AG09319 (cell line): ENCODE data around the gene SCAI.

Experiments
- DNase-seq: peaks from one replicate; pipeline ENCODE4 v3.0.0-alpha.2; 2010; ENCODE audit warnings: low read depth; ENCODE audit errors: extremely low read depth
- TF ChIP-seq, protein P1 (sequence below): IDR thresholded peaks from 2 replicates; pipeline ENCODE4 v1.5.1; 2011; ENCODE audit warnings: low read depth, mild to moderate bottlenecking, inconsistent platforms, low read length, moderate library complexity

The SCAI gene

DNA sequence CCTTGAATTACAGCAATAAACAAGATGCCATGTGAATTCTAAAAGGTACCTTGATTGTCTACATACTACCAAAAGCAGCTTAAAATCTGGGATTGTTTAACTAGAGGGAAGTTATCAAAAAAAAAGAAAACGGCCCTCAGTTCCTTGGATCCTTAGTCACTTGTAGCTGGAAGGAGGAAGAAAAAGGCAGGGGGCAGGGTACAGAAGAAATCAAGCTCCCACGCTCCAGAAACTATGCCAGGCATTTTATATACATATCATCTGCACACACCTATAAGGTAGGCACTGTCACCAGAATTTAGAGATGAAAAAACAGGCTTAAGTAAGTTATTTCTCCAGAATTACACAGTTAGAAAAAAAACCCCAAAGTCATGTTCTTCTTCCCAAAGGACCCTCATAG lies 63.4 kb downstream of the SCAI start:
- DNase-seq: no peak

DNA sequence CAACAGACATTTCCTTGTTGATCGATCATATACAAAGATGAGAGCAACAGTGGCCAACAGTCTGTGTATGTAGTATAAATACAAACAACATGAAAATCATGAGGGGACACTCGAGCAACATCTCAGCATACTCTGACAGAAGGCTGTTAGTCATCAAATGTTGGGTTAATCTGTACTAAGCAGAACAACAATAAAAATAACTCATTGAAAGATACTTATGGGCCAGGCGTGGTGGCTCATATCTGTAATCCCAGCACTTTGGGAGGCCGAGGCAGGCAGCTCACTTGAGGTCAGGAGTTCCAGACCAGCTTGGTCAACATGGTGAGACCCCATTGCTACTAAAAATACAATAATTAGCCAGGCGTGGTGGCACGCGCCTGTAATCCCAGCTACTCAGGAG lies 67.3 kb downstream of the SCAI start:
- TF ChIP-seq, protein P1, sequence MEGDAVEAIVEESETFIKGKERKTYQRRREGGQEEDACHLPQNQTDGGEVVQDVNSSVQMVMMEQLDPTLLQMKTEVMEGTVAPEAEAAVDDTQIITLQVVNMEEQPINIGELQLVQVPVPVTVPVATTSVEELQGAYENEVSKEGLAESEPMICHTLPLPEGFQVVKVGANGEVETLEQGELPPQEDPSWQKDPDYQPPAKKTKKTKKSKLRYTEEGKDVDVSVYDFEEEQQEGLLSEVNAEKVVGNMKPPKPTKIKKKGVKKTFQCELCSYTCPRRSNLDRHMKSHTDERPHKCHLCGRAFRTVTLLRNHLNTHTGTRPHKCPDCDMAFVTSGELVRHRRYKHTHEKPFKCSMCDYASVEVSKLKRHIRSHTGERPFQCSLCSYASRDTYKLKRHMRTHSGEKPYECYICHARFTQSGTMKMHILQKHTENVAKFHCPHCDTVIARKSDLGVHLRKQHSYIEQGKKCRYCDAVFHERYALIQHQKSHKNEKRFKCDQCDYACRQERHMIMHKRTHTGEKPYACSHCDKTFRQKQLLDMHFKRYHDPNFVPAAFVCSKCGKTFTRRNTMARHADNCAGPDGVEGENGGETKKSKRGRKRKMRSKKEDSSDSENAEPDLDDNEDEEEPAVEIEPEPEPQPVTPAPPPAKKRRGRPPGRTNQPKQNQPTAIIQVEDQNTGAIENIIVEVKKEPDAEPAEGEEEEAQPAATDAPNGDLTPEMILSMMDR: no peak

More for the DNA sequence above, 63.4 kb downstream of the SCAI start:
- TF ChIP-seq, protein P1: no peak

DNA sequence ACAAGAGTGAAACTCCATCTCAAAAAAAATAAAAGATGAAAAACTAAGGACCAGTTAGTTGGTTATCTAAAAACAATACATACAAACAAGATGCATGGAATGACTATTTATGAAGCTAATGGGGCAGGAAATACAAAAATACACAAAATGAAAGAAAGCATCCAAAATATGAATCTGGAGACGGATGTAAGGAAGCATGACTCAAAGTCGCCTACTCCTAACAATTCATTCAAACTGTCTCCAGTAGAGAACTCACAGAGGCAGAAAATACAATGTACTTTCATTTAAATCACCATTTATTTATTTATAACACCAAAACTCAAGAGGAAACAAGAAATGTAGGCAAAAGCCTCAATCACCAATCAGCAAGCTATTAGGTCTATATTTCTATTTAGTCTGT lies 68.4 kb downstream of the SCAI start:
- DNase-seq: no peak

More for the DNA sequence above, 67.3 kb downstream of the SCAI start:
- DNase-seq: no peak

DNA sequence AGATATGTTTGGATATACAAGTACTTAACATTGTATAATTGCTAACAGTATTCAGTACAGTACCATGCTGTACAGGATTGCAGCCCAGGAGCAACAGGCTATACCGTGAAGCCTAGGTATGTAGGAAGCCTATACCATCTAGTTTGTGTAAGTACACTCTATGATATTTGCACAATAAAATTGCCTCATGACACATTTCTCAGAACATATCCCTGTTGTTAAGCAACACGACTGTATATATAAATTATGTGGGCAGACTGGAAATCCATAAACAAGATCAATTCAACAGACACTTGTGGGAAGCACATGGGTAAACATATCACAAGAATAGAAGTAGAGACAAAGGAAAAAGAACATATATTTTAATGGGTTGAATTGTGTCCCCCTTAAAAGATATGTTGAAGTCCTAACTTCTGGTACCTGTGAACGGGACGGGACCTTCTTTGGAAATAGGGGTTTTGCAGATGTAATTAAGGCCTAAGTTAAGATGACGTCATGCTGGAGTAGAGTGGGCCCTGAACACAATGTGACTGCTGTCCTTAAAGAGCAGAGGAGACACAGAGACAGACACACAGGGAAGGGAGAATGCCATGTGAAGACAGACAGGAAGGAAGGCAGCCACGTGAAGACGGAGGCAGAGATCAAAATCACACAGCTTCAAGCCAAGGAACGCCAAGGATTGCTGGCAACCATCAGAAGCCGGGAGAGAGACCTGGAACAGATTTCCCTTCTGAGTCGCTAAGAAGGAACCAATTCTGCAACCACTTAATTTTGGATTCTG lies 76.3 kb downstream of the SCAI start:
- peak; percentile 8 for DNase-seq
- TF ChIP-seq, protein P1: no peak

More for the DNA sequence above, 68.4 kb downstream of the SCAI start:
- TF ChIP-seq, protein P1: no peak

DNA sequence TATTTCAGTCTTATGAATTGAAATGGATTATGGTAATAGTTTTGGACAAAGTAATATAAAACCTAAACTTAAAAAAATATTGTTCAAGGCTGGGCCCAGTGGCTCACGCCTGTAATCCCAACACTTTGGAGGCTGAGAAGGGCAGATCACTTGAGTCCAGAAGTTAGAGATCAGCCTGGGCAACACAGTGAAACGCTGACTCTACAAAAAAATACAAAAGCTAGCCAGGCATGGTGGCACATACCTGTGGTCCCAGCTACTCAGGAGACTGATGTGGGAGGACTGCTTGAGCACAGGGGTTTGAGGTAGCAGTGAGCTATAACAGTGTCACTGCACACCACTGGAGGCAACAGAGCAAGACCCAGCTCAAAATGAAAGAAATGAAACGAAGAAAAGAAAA lies 81.9 kb downstream of the SCAI start:
- no peak for DNase-seq
- TF ChIP-seq, protein P1: no peak

DNA sequence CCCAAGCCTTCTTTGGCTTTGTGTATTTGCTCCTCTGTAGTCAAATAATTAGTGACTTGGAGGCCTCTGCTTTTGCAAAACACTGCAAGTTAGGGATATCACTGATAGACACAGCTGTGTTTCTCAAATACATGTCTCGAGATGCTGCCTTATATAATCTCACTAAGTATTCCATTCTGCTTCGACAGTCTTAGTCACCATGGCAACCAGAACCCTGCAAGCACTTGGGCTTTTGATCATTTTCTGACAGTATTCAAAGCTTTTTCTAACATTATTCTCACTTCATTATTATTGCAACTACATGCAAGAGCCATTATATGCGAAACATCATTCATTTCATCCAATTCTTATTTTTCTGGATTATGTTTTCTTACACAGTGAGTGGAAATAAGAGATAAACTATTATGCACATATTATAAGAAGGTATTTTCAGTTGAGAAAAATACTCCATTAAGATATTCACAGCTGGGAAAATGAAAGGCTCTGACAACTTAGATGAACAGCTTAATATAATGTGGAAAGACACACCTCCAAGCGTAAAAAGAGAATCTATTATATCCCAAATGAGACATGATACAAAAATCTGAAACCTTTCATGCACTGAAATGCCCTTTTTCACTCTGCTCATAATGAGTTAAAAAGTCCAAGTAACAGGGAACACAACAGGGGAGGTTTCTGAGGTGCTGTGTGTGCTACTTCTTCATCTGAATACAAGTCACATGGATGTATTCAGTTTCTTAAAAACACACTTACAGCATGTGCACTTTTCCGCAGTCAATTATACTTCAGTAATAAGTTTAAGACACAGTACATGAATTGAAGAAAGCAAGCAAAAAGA lies 93.9 kb downstream of the SCAI start:
- DNase-seq: no peak
- TF ChIP-seq, protein P1: no peak

DNA sequence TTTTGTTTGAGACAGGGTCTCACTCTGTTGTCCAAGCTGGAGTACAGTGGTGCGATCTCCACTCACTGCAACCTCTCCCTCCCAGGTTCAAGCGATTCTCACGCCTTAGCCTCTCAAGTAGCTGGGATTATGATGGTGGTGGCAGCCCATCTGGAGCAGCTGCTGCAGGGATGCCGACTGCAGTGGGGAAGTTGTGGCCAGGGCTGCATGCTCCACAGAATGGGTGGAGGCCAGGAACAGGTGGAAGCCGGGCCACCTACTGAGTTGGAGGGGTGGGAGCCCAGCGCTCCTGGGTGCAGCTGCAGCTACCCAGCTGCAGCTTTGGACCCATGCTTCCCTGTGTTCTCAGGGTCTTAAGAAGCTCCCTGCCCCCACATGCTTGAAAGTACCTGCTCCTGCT lies 99.7 kb downstream of the SCAI start:
- no peak for DNase-seq
- TF ChIP-seq, protein P1: no peak
